NCI-H1417 (cell line): ENCODE results near the gene AZIN2.

Experiments used
- DNase-seq, 3 experiments: peaks; one replicate each; lab custom pipeline; 2025; lab: John Stamatoyannopoulos, UW

AZIN2 gene

GRCh38 chr1:33152685-33153432 lies 71.9 kb downstream of the AZIN2 start:
- DNase-seq = peak; percentile 16 to 55 (median 49)

GRCh38 chr1:33153650-33154049 lies 72.7 kb downstream of the AZIN2 start:
- no peak for DNase-seq

GRCh38 chr1:33155877-33156538 lies 75.1 kb downstream of the AZIN2 start:
- DNase-seq = no peak

DNA sequence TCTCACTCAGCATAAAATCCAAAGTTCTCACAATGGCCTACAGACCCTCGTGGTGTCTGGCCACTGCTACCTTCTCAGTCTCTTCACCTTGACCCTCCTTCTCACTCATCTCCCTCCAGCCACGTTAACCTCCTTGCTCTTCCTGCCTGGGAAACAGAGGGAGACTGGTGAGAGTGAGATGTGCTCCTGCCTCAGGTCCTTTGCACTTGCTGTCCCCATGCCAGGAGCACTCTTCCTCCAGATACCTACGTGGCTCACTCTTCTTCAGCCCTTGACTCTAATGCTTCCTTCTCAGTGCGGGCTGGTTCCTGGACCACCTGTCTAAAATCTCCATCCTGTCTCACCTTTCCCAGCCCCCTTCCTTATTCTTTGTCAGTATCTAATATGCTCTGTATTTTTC lies 76.2 kb downstream of the AZIN2 start:
- no peak for DNase-seq

DNA sequence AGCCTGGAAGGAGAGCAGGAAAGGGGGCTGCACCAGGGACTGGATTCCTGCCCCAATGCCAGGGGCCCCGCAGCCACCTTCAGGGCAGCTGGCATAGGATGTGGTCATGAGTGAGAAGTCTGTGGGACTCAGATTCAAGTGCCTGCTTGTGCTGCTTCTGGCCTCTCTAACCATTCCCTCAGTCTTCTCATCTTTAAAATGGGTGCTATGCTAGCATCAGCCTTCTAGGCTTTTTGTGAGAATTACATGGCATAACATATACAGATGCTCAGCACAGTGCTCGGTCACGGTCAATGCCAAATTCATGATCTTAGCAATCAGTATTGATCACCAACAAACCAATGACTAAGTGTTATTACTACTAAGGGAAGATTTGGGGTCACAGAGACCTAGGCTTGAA lies 77.4 kb downstream of the AZIN2 start:
- DNase-seq = no peak

DNA sequence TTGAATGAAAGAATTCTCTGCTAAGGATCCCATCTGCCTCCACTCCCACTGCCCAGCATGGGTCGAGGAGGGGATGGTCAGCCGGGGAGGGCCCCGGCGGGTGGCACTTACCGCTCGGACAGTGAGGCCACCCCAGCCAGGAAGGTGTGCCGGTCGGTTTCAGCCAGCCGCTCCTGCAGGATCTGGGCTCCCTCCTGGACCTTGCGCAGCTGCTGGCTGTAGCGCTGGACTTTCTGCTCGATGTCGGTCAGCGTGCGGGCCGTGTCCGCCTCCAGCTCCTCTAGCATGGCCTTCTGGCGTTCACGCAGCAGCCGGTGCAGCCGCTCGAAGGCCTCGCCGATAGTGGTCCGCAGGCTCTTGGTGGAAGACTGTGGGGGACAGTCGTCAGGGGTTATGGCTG lies 78.6 kb downstream of the AZIN2 start:
- DNase-seq = no peak

- DNase-seq = peak in 2 of 3 experiments; percentile 91 to 96
These were observed 80.2 kb downstream of the AZIN2 start for GRCh38 chr1:33161061-33161681.

DNA sequence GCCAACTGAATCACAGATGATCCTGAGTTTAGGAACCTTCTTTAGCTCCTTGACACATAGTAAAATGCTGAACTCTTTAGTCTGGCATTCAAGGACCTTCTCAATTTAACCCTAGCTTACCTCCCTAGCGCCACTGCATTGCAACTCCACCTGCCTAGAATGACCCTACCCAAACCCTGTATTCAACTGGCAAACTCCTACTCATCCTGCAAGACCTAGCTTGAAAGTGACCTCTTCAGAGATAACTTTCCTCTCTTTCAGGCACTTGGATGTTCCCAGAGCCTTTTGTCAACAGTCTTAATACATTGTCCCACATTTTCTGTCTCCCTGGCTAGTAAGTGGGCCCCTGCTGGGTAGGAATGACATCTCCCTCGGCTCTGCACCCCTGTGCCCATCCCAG lies 81.2 kb downstream of the AZIN2 start:
- peak in 1 of 3 experiments; percentile 15 for DNase-seq

DNA sequence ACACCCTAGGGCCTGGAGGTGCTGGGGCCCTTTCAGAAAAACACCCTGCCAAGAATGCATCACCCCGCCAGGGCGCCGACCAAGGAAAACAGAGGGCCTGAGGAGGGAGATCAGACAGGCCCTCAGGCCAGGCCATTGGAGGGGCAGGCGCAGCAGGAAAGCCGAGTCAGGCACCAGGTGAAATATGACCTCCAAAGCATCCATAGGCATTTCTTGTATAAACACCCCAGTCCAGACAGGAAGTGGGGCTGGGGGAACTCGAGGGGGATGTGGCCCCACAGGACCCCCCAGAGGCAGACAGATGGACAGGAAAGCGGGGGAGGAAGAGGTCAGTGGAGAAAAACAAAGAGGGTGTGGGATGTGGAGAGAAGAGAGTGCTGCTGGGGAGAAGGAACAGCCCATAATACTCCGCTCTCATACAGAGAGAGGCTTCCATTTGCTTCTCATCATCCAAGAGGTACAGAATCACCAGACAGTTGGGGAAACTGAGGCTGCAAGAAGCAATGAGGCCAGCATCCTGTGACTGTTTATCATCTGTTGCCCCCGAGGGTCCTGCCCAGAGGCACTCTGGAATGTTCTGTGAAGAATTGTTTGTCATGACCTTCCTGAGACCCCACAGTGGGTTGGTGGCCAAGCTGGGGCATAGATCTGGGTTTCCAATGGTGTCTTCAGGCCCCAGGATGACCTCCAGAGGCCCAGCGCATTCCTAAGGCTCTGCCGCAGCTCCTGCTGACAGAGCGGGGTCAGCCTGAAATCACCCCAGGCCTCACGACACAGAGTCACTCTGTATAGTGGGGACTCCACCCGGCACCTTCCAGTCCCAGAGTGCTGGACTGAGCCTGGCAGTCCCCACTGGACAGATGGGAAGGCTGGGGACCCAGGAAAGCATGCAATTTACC lies 82.9 kb downstream of the AZIN2 start:
- no peak for DNase-seq

GRCh38 chr1:33165209-33165608 lies 84.3 kb downstream of the AZIN2 start:
- DNase-seq = no peak

DNA sequence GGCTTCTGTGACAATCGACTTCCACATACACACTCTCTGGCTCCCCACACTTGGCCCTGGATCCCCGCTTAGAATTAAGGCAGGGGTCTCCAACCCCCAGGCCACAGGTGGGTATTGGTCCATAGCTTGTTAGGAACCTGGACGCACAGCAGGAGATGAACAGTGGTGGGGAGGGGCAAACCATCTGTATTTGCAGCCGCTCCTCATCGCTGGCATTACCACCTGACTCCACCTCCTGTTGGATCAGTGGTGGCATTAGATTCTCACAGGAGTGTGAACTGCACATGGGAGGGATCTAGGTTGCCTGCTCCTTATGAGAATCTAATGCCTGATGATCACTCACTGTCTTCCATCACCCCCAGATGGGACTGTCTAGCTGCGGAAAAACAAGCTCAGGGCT lies 84.9 kb downstream of the AZIN2 start:
- no peak for DNase-seq

DNA sequence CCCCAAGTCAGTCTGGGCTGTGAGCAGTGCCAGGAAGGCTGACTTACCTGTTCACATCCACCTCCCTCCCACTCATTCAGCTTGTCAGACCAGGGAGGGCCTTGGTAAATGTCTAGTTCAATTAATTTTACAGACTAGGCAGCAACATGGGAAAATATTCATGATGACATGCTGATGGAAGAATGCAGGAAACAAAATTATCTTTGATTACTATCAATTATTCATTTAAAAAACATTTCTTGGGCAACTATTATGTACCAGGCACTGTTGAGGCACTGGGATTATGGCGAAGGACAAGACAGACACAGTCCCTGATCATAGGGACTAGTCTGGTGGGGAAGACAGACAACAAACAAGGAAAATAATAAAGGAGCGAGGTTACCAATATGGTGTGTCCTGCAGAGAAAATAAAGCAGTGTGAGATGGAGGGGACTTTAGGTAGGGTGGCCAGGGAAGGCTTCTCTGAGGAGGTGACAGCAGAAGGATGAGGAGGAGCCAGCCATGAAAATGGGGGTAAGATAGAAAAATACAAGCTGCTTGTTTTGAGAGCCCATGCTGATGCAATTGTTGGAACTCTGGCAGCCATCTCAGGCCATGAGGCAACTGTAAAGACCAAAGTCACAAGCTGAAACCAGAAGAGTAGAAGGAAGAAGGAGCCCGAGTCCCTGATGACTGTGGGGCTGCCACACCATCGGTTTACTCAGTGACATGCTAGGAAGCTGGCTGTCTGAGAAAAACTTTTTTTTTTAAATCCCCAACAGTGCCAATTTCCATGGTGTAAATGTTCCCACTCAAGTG lies 86.9 kb downstream of the AZIN2 start:
- DNase-seq = no peak

DNA sequence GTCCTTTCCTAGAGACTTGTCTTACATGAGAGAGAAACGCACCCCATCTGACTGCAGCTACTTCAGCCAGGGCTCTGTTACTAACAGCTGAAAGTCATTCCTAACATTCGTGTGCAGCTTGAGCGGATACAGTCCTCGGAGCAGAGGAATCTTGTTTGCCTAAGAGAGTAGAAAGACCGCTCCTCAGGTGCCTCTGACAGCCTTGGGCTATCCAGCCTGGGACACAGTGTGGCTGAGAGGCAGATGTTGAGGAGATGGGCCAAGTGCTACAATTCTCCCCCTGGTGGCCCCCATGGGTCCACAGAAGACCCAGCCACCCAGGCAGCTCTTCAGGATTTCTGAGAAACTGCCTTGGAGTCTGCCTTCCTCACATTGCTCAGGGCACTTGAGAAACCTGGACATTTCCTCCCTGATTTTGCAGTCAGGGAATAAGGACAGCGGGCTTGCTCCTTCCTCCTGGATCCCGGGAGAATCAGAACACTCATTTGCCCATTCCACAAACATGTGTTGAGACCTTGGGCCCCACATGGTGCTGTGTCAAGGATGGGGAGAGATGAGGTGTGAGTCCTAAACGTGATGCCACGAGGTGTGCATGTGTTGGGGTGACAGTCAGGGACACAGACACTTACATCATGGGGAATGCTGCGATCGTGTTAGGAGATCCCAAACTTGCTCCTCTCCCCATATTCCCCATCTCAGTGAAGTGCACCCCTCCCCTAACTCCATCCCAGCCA lies 87.8 kb downstream of the AZIN2 start:
- DNase-seq = no peak

DNA sequence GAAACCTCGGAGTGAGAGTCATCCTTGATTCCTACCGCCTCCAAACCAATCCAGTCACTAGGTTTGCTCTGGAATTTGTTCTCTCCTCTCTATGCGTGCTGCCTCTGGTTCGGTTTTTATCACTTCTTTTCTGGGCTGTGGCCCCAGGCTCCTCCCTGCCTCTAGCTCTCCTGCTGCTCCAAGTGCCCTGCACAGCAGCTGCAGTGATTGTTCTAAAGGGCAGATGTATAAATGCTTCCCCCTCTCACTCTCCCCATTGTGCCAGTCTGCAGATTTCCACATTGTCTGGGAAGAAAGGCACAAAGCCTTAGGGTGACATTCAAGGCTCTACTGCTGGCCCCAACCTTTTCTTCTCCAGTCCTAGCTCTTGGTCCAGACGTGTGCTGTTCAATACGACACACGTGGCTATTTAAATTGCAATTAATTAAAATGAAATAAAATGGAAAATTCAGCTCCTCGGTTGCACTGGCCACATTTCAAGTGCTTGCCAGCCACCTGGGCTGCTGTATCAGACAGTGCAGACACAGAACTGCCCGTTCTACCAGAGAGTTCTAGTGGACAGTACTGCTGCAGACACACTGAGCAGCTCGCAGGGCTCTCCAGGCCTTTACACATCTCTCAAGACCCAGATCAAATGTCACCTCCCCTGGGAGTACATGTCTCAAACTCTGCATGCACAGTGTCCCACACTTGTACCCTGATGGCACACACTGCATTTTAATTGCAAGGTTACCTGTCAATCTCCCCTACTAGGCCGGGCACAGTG lies 88.5 kb downstream of the AZIN2 start:
- DNase-seq = peak; percentile 59 to 87 (median 65)
